ENCODE data around the gene REPIN1. TPM values are rescaled to one million over a fixed set of nuclear protein-coding genes. Genes with fewer than 3 reads are reported as not detected.

The REPIN1 gene
- total RNA-seq, 1 experiment from 2014 or later: 106 TPM

DNA sequence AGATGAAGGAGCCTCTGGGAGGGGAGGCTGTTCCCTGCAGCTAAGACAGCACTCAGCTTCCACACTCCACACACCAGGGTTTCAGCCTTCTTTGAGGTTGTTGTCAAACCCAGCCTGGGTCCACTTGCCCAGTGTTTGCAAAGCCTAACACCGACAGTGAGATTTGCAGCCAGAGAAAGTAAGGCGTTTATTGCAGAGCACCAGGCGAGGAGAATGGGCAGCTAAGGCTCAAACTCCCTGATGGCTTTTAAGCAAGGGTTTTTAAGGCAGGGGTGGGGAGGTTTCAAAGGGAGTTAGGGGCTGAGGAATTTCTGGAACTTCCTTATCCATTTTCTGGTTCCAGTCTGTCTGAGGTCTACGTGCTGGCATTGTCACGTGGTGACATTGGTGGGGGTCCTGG is 5.8 kb downstream of the REPIN1 start:
- H3K36me3 Mint-ChIP-seq (ENCODE audit: insufficient read depth in 1 of 3, low read depth in 3 of 3): peaks cover 30 to 49% (median 43%) of the 10 kb centered on the region in 3 experiments; a peak in 6 of 7 replicates
- Histone ChIP-seq H4K91ac (ENCODE audit: insufficient read length, low read depth, low read length) (no peak overlapping the region), H3K56ac (ENCODE audit: insufficient read length, low read depth, low read length) (no peak overlapping the region), H3K4ac (ENCODE audit: low read depth, low read length) (no peak overlapping the region), H2BK12ac (ENCODE audit: insufficient read length, low read depth, low read length) (no peak overlapping the region), H3K27me3 (ENCODE audit: insufficient read depth, low read length) (no peaks in the 10 kb centered on the region), H3K9ac (ENCODE audit: extremely low read depth, insufficient read length, low read length) (no peak overlapping the region), H4K5ac (ENCODE audit: insufficient read length, low read depth, low read length) (no peak overlapping the region), H3T11ph (ENCODE audit: low read length) (no peak overlapping the region), H4K8ac (replicated peaks; ENCODE audit: insufficient read length, low read depth, low read length) (no peak overlapping the region), H3K23me2 (ENCODE audit: insufficient read length, low read depth, low read length, poor library complexity, severe bottlenecking) (peaks cover 7% of the 10 kb centered on the region), H3K23ac (ENCODE audit: insufficient read length, low read depth, low read length) (no peak overlapping the region), H3K9me3 (ENCODE audit: control insufficient read depth, low read depth, low read length) (no peaks in the 10 kb centered on the region), H3K27ac (ENCODE audit: insufficient read length, low read depth, low read length) (no peak overlapping the region), H3K14ac (ENCODE audit: insufficient read depth, low read length) (no peak overlapping the region), H2BK5ac (ENCODE audit: insufficient read length, low read length) (no peak overlapping the region), H3K79me1 (ENCODE audit: insufficient read depth, low read depth, low read length, poor library complexity, severe bottlenecking) (peaks cover 7% of the 10 kb centered on the region), H2BK20ac (ENCODE audit: low read depth, low read length, poor library complexity, severe bottlenecking) (no peak overlapping the region), H3K4me1 (ENCODE audit: insufficient read depth, low read length) (peaks cover 12% of the 10 kb centered on the region; the same call in 1 of the 2 replicates), H3K4me2 (ENCODE audit: insufficient read depth, insufficient read length, low read length) (no peak overlapping the region), H2BK15ac (ENCODE audit: low read depth, low read length) (no peak overlapping the region), H4K20me1 (ENCODE audit: control insufficient read depth, insufficient read depth, insufficient read length) (no peaks in the 10 kb centered on the region), H2AK5ac (ENCODE audit: insufficient read length, low read length) (no peak overlapping the region), H2AFZ (ENCODE audit: low read length) (no peak overlapping the region), H3K79me2 (ENCODE audit: insufficient read depth, low read length) (peaks cover 11% of the 10 kb centered on the region; the same call in 1 of the 2 replicates), H3K18ac (ENCODE audit: insufficient read length, low read depth, low read length) (no peak overlapping the region), H2BK120ac (ENCODE audit: low read depth, low read length, poor library complexity, severe bottlenecking) (no peak overlapping the region)
- TF ChIP-seq, protein P1, sequence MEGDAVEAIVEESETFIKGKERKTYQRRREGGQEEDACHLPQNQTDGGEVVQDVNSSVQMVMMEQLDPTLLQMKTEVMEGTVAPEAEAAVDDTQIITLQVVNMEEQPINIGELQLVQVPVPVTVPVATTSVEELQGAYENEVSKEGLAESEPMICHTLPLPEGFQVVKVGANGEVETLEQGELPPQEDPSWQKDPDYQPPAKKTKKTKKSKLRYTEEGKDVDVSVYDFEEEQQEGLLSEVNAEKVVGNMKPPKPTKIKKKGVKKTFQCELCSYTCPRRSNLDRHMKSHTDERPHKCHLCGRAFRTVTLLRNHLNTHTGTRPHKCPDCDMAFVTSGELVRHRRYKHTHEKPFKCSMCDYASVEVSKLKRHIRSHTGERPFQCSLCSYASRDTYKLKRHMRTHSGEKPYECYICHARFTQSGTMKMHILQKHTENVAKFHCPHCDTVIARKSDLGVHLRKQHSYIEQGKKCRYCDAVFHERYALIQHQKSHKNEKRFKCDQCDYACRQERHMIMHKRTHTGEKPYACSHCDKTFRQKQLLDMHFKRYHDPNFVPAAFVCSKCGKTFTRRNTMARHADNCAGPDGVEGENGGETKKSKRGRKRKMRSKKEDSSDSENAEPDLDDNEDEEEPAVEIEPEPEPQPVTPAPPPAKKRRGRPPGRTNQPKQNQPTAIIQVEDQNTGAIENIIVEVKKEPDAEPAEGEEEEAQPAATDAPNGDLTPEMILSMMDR (conservative IDR thresholded peaks at IDR 0.05): no peak
- H3K27me3 Mint-ChIP-seq (ENCODE audit: low read depth): no peaks in the 10 kb centered on the region
- peak overlapping the region; percentile 85 to 90 (median 88) for H3K27ac Mint-ChIP-seq
- H3K4me1 Mint-ChIP-seq: peaks cover 55 to 65% of the 10 kb centered on the region in 2 experiments
- DNase-seq: no peak
- no peak overlapping the region for H3K4me3 Mint-ChIP-seq
- no peaks in the 10 kb centered on the region for H3K9me3 Mint-ChIP-seq
- no CpG with 5 or more reads among the region's 5 CpGs for WGBS (ENCODE audit: extremely low coverage, insufficient read length, low lambda C conversion rate)

Measured in H9 (cell line).